G401 (cell line): ENCODE results near the gene MTSS2. TPM values are rescaled to one million over a fixed set of nuclear protein-coding genes. Genes with fewer than 3 reads are reported as not detected.
"Not testable (repeated sequence)": the region's sequence is repeated elsewhere in the genome, so short reads cannot be mapped to it uniquely, and the experiment has no call there.

Source experiments
- DNase-seq: peaks from one replicate; pipeline ENCODE4 v3.0.0-alpha.2; 2015; ENCODE audit warnings: low spot score
- in situ Hi-C: cut with HindIII; loops from 2 replicates; pipeline ENCODE4 v1.10.0; 2016; ENCODE audit warnings: low sequenced_read_pairs, mixed read lengths
- total RNA-seq: library from RNA; depleted of rRNA; stranded (reverse); fragments of >200 nt; shearing (Covaris generic); gene quantifications from 2 replicates; pipeline ENCODE4 v1.2.3, GENCODE V29; 2014

Gene MTSS2
- total RNA-seq, 1 experiment from 2014 or later = 46.7 TPM

DNA sequence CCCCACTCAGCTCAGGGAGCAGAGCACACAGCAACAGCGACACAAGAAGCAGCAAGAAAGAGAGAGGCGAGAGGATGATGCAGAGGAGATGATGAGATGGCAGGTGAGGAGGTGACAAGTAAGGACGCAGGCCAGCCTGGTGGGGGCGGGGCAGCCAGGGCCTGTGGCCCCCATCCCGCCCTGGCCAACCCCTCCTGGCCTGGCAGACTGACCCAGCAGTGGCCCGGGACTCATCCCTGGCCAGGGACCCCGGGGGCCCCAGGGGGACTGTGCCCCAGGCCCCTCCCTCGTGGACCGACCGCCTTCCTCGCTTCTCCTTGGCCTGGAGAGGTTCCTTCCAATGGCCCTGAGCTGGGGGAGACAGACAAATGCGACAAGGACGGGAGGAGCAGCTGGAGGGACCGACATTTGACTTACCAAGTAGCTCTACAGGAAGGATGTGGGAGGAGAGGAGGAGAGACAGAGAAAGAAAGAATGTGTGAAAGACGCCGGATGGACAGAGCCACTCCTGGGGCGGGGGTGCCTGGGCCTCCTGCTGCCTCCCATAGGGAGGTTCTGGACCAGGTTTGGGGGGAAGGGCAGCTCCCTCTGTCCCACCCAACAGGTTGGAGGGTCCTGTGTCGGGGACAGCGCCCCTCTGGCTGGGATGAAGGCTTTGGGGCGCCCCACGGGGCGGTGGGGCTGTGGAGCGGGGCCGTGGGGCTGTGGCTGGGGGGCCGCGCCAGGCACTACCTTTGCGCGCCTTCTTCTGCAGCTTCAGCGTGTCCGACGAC lies 6.8 kb downstream of the MTSS2 start:
- DNase-seq = no peak
- in situ Hi-C loops = no loop called here

DNA sequence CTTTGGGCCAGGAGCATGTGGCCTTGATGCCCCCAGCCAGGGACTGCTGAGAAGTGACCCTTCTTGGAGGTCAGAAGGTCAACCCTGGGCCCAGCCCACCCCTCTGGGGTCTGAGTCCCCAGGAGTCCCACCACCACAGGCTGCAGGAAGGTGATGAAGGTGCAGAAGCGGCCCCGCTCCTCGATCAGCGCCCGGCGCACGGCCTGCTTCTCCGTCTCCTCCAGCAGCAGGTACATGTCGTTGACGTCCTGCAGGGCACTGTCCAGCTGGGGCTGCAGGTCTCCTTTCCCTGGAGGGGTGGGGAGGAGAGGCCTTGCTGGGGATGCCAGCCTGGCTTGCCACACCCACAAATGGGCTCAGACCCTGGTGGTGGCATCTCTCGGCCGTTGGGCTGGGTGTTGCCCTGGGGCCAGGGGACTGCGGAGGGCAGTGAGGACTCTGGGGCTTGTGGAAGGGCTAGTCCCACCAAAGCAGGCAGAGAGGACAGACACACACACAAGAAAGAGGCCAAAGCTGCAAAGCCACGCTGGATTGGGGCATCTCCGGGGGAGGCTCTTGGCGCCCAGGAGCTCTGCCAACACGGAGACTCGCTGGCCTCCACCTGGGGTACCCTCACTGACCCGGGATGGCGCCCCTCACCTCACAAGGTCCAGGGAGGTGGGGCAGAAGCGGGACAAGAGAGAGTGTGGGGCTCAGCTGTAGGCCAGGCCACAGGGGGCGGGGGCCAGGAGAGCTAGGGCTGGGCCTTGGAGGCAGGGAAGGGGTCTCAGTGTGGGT lies 7.5 kb downstream of the MTSS2 start:
- in situ Hi-C loops = no loop called here
- DNase-seq = no peak

DNA sequence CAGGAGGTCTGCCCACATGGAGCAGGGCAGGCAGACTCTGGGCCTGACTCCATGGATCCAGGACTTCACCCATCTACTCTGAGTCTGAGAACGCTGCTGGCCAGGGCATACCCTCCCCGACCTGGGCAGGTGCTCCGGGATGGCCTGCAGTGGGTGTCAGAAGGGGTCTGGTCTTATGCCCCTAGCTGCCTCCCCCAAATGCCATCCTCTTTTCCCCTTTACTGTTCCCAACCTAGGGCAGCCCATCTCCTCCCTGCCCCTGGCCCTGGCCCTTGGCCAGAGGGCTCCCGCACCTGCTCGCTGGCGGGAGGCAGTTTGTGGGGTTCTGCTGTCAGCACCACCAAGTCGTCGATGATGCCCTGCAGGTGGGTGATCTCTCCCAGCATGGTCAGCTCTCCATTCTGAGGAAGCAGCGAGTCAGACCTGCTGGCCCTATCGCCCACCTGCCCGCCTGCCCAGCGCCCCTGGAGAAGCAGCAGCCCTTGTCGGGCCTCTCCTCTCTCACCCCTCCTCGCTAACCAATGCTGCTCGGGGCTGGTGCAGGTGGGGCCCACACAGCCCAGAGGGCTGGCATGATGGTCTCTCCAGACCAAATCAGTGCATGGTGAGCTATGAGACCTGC lies 8.2 kb downstream of the MTSS2 start:
- no peak for DNase-seq

DNA sequence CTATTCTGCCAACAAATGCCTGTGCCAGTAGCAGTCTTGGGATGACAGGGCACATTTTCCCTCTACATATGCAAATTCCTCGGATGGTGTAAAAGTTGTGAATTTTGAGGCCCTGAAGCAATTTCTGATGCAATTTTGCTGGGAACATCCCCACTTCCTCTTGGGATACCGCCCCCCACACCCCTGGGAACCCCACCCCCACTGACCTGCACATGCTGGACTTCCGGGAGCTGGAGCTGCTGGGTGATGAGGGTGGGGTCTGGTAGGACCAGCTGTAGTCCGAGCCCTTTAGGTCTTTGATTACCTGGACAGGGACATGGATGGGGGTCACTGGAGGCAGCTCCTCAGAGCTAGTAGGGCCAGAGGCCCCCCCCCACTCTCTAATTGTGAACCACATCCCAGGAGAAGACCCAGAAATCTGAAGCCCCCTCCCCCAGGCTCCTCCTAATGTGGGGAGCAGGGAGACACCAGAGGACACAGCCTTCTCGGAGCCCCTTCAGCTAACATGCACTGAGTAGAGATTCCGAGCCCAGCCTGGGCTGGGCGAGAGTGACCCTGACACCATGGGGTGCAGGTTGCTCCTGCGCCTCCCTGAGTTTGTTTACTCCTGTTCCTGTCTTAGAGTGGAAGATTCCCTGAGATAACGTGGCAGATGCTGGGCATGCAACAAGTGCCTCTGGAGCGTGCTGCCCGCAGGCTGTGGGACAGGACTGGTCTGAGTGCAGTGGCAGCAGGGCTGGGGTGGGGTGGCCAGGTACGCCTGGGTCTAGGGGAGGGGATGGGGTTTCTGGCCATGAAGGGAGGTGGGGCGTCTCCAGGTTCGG lies 9.0 kb downstream of the MTSS2 start:
- in situ Hi-C loops = no loop called here
- DNase-seq = no peak

More for the DNA sequence above, 8.2 kb downstream of the MTSS2 start:
- in situ Hi-C loops = no loop called here

DNA sequence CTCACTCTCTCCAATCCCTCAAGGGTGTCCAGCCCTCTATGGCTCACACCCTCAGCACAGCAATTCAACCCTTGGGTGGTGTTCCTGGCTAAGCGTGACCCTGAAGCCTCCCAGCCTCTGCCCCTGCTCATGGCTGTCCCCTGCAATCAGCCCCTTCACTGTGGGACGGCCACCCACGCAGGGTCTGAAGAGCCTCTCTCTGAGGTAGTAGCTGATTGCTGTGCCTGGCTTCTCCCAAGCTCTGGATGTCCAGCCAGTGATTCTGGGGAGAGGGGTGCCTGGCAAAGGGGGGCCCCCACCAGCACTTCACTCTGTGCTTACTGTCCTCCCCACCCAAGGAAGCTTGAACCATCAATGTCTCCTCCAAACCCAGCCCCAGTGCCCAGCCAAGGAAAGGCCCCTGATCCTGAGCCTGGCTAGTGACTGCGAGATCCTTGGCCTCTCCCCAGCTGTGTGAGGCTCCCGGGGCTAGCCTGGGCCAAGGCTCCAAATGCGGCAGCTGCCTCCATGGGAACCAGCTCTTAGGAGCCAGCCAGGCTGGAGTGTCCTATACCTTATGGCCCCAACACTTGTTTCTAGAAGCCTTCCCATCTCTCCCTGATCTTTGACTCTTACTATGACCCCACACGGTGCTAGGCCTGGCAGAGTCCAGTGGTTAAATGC lies 9.9 kb downstream of the MTSS2 start:
- in situ Hi-C loops = no loop called here
- no peak for DNase-seq

DNA sequence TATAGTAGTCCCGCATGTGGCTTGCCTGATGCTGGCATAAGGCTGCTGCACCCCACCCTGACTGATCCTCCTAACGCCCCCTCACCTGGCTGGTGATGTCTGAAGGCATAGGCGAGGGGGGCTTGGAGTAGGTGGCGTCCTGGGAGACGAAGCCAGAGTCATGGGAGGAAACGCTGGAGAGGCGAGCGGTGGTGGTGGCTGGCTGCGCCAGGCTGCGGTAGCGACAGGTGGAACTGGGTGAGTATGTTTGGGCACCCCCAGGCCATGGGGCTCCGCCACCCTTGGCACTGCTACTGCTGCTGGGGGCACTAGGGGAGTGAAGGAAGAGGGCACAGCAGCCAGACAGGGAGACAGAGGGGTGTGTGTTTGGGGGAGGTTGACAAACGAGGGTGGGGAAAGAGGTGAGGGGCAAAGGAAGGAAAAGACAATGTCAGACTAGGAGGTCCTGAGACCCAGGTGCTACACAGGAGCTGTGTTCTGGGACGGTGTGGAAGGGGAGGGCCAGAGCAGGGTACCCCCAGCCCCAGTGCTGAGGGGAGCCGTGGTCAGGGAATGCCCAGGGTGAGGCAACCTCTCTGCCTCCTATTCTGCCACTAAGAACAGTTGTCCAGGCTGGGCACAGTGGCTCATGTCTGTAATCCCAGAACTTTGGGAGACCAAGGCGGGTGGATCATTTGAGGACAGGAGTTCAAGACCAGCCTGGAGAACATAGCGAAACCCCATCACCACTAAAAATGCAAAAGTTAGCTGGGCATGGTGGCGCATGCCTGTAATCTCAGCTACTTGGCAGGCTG lies 11.4 kb downstream of the MTSS2 start:
- no peak for DNase-seq
- in situ Hi-C loops = no loop called here

DNA sequence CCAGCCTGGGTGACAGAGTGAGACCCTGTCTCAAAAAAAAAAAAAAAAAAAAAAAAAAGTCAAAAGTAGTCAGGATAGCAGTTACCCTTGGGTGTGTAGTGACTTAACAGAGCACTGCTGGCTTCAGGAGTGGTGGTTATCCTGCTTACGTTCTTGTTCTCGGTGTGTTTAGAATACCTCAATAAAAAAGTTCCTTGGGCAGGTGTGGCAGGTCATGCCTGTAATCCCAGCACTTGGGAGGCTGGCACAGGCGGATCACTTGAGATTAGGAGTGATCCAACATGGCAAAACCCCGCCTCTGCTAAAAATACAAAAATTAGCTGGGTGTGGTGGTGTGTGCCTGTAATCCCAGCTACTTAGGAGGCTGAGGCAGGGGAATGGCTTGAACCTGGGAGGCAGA lies 14.9 kb downstream of the MTSS2 start:
- DNase-seq, in situ Hi-C loops: not testable (repeated sequence)

DNA sequence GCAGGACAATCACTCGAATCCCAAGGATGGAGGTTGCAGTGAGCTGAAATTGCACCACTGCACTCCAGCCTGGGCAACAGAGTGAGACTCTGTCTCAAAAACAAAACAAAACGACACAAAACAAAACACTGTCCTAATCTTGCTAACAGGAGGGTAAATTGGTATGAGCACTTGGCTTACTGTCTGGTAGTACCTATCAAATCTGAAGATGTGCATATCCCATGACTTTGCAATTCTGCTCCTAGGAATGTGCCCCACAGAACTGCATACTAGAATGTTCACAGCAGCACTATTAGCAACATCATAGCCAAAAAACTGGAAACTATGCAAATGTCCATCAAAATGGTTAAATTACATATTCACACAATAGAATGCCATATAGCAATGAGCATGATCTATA lies 15.7 kb downstream of the MTSS2 start:
- in situ Hi-C loops = no loop called here
- DNase-seq = no peak

DNA sequence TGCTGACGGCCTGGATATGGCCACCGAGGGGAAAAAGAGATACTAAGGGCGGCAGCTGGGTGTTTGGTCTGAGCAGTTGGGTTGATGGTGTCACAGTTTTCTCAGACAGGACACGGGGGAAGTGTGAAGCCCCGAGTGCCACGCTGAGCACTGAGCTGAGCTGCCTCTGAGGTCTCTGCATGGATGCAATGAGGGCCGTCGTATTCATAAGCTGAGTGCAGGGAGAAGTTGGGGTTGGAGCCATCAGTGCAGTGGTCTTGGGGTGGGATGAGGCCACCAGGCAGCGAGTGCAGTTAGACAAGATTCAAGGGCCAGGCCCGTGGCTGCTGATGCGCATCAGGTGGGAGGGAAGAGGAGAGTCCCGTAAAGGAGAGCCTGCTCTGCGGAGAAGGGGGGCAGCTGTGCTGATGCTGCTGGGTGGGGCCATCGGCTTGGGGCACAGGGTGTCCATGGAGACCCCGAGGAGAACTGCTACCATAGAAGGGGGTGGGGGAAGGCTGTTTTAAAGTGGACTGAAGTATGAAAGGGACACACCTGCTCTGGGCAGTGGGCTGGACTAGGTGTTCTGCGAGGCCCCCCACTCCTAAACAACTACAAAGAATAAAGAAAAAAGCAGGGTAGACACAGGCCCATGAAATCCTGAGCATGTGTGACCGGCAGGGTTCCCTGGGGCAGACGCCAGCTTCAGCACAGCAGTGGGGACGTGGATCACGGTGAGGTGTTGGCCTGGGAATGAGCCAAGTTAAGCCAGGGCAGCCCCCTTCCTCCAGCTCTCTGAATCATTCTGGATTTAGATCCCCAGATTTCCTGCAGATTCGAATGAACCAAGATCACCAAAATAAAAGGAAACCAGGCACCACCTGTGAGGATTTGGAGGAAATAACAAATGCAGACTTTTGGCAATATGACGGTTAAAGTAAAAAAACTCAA lies 19.8 kb downstream of the MTSS2 start:
- no peak for DNase-seq
- in situ Hi-C loops = no loop called here

DNA sequence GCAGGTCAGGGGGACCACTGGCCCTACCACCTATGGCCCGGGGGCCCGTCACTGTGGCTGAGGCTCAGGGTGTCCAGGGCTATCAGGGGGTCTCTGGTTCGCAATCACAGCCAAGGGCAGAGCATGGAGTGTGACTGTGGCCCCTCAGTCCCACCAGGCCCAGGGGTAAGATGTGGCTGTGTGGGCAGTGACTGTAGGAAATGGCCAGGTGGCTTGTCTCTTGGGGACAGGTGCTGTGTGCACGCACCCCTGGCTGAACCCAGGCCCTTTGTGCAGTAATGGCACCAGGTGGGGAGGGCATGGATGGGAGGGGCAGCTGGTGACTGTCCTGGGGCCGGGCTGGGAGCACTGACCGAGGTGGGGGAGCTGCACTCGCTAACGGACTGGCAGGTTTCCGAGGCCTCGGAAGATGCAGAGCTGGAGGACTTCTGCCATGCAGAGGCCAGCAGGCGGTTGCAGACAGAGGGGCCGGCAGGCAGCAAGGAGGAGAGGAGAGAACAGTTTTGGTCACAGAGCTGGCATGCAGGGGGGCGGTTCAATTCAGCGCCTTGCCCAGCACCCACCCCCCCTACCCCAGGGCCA lies 20.6 kb downstream of the MTSS2 start:
- no peak for DNase-seq
- in situ Hi-C loops = no loop called here

DNA sequence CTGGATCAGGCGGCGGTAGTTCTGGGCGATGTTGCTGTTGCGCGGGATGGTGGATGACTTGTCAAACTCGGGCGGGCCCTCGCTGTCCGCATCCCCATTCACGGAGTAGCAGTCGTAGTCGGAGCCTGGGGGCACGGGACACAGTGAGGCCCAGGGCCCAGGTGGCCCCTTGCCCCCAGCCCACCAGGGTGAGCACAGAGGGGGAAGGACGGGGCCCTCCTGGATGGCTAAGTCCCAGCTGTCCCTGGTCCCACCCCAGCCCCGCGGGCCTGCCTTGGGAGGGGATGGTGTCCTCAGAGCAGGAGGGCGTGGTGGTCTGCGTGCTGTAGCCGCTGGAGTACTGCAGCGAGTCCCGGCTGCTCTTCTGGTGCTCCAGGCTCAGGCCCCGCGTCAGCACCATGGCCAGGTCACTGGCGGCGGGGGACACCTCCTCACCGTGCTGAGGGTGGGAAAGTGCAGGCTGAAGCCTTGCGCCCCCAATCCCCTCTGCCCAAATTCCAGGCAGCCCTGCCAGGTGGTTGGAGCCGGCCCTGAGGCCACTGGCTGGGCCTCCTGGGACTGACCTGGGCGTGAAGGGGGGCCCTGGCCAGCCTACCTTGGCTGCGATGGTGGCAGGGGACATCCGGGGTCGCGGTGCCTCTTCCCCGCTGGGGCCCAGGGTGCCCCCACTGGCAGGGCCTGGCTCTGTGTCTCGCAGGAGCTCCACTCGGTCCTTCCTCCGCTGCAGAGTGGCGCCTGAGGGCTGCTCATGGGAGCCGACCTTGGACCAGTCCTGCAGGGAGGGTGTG lies 21.3 kb downstream of the MTSS2 start:
- in situ Hi-C loops = no loop called here
- no peak for DNase-seq

DNA sequence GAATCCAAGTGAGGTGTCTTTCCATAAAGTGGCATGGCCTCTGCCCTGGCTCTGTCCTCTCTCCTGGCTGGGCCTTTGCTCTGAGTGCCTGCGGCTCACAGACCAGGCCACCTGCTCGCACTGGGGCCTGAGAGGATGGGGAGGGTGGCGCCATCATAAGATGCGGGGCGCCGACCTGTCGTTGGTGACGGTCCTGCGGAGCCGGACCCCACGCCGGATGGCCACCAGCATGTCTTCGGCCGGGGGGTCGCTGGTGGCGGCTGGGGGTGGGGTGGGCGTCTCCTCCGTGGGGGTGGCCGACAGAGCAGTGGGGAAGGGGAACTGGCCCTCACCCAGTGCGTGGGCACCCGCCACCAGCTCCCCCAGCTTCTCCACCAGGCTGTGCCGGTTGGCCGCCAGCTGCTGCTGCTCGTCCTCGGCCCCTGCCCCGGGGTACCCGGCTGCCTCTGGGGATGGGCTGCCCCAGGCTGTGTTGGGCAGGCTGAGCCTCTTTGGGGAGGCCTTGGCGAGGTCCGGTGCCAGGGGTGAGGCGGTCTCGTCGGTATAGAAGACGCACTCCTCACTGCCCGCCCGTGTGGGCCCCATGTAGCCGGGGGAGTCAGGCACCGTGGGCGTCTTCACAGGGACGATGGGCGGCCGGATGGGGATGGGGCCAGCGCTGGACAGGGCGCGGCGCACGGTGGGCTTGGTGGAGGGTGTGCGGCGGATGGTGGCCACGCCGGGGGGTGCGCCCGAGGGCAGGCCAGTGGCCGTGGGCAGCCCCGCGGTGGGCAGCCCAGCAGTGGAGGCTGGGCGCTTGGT lies 22.1 kb downstream of the MTSS2 start:
- in situ Hi-C loops = no loop called here
- no peak for DNase-seq

DNA sequence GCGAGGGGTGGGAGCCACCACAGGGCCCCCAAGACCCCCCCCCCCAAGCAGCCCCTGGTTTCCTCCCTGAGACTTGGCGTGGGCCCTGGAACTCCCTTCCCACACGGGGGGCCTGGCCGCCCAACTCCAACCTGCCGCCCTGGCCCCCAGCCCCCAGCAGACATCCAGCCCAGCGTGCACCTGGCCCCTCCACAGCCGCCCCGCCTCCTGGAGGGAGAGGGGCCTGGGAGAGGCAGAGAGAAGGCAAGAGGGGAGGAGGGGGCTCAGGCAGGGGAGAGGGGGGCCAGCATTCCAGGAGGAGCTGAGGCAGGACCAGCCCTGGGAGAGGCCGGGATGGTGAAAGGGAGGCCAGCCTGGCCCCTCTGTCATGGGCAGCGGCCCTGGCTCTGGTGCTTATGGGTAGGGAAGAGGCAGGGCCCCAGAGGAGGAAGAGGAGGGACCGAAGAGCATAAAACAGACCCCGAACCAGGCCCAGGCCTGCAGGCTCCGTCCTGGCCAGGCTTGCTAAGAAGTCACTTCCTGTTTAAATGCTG lies 22.8 kb downstream of the MTSS2 start:
- no peak for DNase-seq
- in situ Hi-C loops = no loop called here

DNA sequence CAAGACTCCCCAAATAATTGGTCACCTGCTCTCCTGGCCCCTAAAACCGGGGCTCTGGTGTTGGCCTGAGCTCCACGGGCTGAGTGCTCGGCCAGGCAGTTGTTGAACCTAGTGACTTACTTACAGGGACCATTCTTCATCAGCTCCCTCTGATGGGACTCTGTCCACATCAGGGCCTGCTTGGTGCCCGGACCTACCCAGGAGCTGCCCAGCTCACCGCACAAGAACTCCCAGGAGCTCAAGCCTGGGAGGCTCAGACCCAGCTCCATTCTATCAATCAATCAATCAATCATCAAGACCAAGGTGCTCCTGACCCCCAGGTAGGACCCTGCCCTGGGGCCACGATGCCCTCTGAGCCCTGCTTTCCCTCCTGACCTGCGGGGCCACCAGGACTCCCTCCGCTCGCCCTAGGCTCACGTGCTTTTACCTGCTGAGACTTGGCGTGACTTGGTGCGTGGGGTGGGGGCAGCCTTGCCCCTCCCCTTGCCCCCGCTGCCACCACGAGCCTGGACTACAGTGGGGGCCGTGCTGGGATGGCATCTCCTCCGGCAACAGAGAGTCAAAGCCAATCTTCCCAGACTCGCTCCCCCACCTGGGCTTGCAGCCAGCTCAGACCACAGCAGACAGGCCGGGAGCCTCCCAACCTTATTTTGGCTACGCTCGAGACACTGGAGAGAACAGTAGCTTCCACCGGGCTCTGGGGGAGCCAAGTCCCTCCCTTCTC lies 23.8 kb downstream of the MTSS2 start:
- DNase-seq = peak; percentile 71
- in situ Hi-C loops = no loop called here

DNA sequence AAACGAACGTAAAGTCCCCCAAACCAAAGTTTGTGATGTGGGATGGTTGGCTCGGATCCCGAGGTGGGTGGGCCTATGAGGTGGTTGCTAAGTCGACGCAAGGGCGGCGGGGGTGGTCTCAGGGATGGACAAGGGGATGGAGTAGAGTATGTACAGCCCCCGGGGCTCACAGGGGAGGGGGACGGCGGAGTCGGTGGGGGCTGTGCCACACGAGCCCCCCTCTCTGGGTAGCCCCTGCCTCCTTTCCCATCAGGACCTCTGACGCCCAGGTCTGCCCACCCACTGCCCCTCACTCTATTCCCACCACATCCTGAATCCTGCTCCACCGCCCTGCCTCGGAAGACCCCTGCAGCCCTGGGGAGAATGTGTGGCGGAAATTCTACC lies 24.3 kb downstream of the MTSS2 start:
- no peak for DNase-seq
- in situ Hi-C loops = no loop called here
